Endothelial cell (in vitro differentiated cells): ENCODE data around the gene CAND2. TPM values are rescaled to one million over a fixed set of nuclear protein-coding genes. Genes with fewer than 3 reads are reported as not detected.

Experiments used
- DNase-seq: peaks from one replicate; pipeline ENCODE4 v3.0.0; 2021; ENCODE audit warnings: low spot score
- H3K27ac Mint-ChIP-seq: one replicate; pipeline ENCODE4 v1.8.0; 2021; ENCODE audit warnings: mixed read lengths, inconsistent platforms; ENCODE audit not compliant: unreplicated experiment
- H3K27me3 Mint-ChIP-seq: one replicate; pipeline ENCODE4 v1.8.0; 2021; ENCODE audit warnings: mild to moderate bottlenecking, moderate library complexity, mixed read lengths, inconsistent platforms; ENCODE audit not compliant: unreplicated experiment
- H3K36me3 Mint-ChIP-seq: one replicate; pipeline ENCODE4 v1.8.0; 2021; ENCODE audit warnings: mild to moderate bottlenecking, low read depth, mixed read lengths, inconsistent platforms; ENCODE audit not compliant: unreplicated experiment
- H3K4me1 Mint-ChIP-seq: one replicate; pipeline ENCODE4 v1.8.0; 2021; ENCODE audit warnings: mild to moderate bottlenecking, mixed read lengths, inconsistent platforms; ENCODE audit not compliant: unreplicated experiment
- H3K4me3 Mint-ChIP-seq: one replicate; pipeline ENCODE4 v1.8.0; 2021; ENCODE audit warnings: mild to moderate bottlenecking, mixed read lengths, inconsistent platforms; ENCODE audit not compliant: unreplicated experiment
- H3K9me3 Mint-ChIP-seq: one replicate; pipeline ENCODE4 v1.8.0; 2021; ENCODE audit warnings: mixed read lengths, inconsistent platforms; ENCODE audit not compliant: unreplicated experiment
- total RNA-seq: library from RNA; stranded (reverse); fragmentation: NEBNext Ultra II Directional; extraction: Animal tissue kit (Norgen Biotek cat#: 25700); gene quantifications from one replicate; pipeline ENCODE4 v1.2.1, GENCODE V29; 2021; ENCODE audit not compliant: unreplicated experiment
- TF ChIP-seq, protein P1 (sequence below): fragments of 200-600 bp; sonication (generic); IDR thresholded peaks from one replicate; pipeline ENCODE4 v1.5.0; 2021; ENCODE audit warnings: antibody characterized with exemption; ENCODE audit not compliant: unreplicated experiment

Gene CAND2
- total RNA-seq, 1 donor from 2014 or later = 1.8 TPM

DNA sequence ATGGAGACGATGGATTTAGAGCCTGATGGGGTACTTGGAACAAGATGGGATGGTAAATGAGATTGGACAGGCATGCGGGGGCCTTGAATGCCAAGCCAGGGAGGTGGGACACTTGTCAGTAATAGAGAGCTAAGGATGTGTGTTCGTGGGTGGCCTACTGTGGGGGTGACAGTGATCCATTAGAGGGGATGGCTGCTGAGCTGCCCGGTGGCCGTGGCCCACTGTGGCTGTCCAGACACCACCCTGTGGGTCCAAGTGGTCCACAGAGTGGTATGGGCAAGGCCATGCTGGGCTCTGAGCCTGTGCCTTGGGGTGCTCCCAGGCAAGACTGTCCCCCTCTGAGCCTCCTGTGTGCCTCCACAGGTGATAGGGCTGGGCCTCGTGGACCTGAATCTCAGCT is 17.5 kb downstream of the CAND2 start:
- peaks cover 8% of the 10 kb centered on the region for H3K27me3 Mint-ChIP-seq
- no peak overlapping the region for H3K27ac Mint-ChIP-seq
- no peak overlapping the region for H3K4me3 Mint-ChIP-seq
- DNase-seq = no peak
- H3K36me3 Mint-ChIP-seq = no peaks in the 10 kb centered on the region
- H3K9me3 Mint-ChIP-seq = no peaks in the 10 kb centered on the region
- TF ChIP-seq, protein P1, sequence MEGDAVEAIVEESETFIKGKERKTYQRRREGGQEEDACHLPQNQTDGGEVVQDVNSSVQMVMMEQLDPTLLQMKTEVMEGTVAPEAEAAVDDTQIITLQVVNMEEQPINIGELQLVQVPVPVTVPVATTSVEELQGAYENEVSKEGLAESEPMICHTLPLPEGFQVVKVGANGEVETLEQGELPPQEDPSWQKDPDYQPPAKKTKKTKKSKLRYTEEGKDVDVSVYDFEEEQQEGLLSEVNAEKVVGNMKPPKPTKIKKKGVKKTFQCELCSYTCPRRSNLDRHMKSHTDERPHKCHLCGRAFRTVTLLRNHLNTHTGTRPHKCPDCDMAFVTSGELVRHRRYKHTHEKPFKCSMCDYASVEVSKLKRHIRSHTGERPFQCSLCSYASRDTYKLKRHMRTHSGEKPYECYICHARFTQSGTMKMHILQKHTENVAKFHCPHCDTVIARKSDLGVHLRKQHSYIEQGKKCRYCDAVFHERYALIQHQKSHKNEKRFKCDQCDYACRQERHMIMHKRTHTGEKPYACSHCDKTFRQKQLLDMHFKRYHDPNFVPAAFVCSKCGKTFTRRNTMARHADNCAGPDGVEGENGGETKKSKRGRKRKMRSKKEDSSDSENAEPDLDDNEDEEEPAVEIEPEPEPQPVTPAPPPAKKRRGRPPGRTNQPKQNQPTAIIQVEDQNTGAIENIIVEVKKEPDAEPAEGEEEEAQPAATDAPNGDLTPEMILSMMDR = no peak
- peaks cover 9% of the 10 kb centered on the region for H3K4me1 Mint-ChIP-seq

DNA sequence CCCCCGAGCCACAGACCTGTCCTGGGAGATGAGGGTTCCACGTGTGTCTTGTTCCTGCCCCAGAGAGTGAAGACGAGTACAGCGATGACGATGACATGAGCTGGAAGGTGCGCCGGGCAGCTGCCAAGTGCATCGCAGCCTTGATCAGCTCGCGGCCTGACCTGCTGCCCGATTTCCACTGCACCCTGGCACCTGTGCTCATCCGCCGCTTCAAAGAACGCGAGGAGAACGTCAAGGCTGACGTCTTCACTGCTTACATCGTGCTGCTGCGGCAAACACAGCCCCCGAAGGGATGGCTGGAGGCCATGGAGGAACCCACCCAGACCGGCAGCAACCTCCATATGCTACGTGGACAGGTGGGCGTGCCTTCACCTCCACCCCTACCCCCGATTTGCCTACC is 18.6 kb downstream of the CAND2 start:
- Mint-ChIP-seq H3K4me1 (peaks cover 13% of the 10 kb centered on the region), H3K4me3 (no peak overlapping the region), H3K9me3 (no peaks in the 10 kb centered on the region), H3K27ac (peak overlapping the region; percentile 57), H3K27me3 (peaks cover 5% of the 10 kb centered on the region), H3K36me3 (no peaks in the 10 kb centered on the region)
- TF ChIP-seq, protein P1 = no peak
- no peak for DNase-seq

GRCh38 chr3:12815719-12816118 is 19.2 kb downstream of the CAND2 start:
- TF ChIP-seq, protein P1 = no peak
- no peaks in the 10 kb centered on the region for H3K9me3 Mint-ChIP-seq
- H3K36me3 Mint-ChIP-seq = no peaks in the 10 kb centered on the region
- H3K4me3 Mint-ChIP-seq = no peak overlapping the region
- peaks cover 5% of the 10 kb centered on the region for H3K27me3 Mint-ChIP-seq
- no peak for DNase-seq
- no peak overlapping the region for H3K27ac Mint-ChIP-seq
- peaks cover 12% of the 10 kb centered on the region for H3K4me1 Mint-ChIP-seq

GRCh38 chr3:12816521-12817342 is 20.3 kb downstream of the CAND2 start:
- no peaks in the 10 kb centered on the region for H3K9me3 Mint-ChIP-seq
- DNase-seq = no peak
- H3K36me3 Mint-ChIP-seq = no peaks in the 10 kb centered on the region
- H3K4me3 Mint-ChIP-seq = no peak overlapping the region
- peaks cover 11% of the 10 kb centered on the region for H3K4me1 Mint-ChIP-seq
- TF ChIP-seq, protein P1 = no peak
- H3K27me3 Mint-ChIP-seq = peaks cover 5% of the 10 kb centered on the region
- peak overlapping the region; percentile 36 for H3K27ac Mint-ChIP-seq

GRCh38 chr3:12817343-12817710 is 20.8 kb downstream of the CAND2 start:
- Mint-ChIP-seq H3K27me3 (peaks cover 5% of the 10 kb centered on the region), H3K36me3 (no peaks in the 10 kb centered on the region), H3K4me3 (no peak overlapping the region), H3K4me1 (peaks cover 11% of the 10 kb centered on the region), H3K9me3 (no peaks in the 10 kb centered on the region), H3K27ac (no peak overlapping the region)
- no peak for DNase-seq
- TF ChIP-seq, protein P1 = no peak
